Mammary epithelial cell (primary cell): ENCODE results near the gene MLXIP.

Experiments used
- CTCF ChIP-seq, 2 donors: IDR thresholded peaks in 1 of 2; conservative IDR thresholded peaks in 1 of 2; 2 replicates each; pipeline ENCODE4 v1.5.1; 2011 to 2012; ENCODE audit warnings: inconsistent platforms in 2 of 2, low read length in 2 of 2, mild to moderate bottlenecking in 2 of 2, control low read depth in 1 of 2, low read depth in 1 of 2; ENCODE audit not compliant: insufficient read depth in 1 of 2; ENCODE audit errors: extremely low read depth in 1 of 2
- EZH2 ChIP-seq: IDR thresholded peaks from 2 replicates; pipeline ENCODE4 v1.6.1; 2012; ENCODE audit warnings: low read length, inconsistent platforms, borderline replicate concordance

DNA sequence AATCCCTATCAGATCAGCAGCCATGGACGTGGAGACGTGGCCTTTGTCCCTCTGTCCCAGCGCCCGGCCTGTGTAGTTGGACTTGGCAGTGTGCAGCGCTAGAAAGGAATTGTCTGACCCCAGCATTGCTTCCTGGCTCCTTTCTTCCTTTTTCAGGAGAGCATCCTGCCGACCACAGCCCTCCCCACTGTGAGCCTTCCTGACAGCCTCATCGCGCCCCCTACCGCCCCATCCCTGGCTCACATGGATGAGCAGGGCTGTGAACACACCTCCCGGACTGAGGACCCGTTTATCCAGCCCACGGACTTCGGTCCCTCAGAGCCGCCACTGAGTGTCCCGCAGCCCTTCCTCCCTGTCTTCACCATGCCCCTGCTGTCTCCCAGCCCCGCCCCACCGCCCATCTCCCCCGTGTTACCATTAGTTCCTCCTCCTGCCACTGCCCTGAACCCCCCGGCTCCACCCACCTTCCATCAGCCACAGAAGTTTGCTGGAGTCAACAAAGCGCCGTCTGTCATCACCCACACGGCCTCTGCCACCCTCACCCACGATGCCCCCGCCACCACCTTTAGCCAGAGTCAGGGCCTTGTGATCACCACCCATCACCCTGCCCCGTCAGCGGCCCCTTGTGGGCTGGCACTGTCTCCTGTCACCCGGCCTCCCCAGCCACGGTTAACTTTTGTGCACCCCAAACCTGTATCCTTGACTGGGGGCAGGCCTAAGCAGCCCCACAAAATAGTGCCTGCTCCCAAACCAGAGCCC is 54.8 kb downstream of the MLXIP start:
- TF ChIP-seq CTCF (conservative IDR thresholded peaks at IDR 0.05 in 1 of 2, IDR thresholded peaks at IDR 0.05 in 1 of 2; ENCODE audit: extremely low read depth in 1 of 2, insufficient read depth in 1 of 2, low read depth in 1 of 2, low read length in 2 of 2) (no peak), EZH2 (no peak)
